Measurements from ENCODE around the gene GAS7. TPM values are rescaled to one million over a fixed set of nuclear protein-coding genes. Genes with fewer than 3 reads are reported as not detected.
A peak's percentile ranks its signal among the peaks of the same experiment; 100 is the strongest.

Gene GAS7
- total RNA-seq, 2 donors from 2014 or later = 79.7 to 113 TPM

DNA sequence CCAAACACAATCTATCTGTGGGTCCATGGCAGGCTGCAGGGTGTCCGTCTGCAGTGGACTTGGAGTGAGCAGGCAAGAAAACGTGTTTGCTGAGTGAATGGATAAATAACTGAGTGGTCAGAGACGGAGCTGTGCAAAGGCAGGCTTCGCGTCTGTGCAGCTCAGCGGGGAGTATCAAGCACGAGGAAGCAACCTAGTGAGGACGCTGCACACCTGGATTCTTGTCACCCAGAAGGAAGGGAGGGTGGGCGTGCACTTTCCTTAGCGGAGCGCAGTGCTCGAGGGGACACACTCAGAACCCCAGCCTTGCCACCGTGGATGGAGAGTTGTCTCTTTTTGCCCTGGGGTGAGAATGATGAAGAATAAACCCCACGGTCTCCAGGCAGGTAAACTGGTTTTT, 291.8 kb downstream of the GAS7 start:
- no peak for DNase-seq (ENCODE audit: low spot score)
- H3K27me3 ChIP-seq = no peaks in the 10 kb centered on the region
- H3K27ac ChIP-seq = no peak overlapping the region
- H3K4me3 ChIP-seq = no peak overlapping the region
- H3K9me3 ChIP-seq = no peaks in the 10 kb centered on the region
- TF ChIP-seq, protein P1, sequence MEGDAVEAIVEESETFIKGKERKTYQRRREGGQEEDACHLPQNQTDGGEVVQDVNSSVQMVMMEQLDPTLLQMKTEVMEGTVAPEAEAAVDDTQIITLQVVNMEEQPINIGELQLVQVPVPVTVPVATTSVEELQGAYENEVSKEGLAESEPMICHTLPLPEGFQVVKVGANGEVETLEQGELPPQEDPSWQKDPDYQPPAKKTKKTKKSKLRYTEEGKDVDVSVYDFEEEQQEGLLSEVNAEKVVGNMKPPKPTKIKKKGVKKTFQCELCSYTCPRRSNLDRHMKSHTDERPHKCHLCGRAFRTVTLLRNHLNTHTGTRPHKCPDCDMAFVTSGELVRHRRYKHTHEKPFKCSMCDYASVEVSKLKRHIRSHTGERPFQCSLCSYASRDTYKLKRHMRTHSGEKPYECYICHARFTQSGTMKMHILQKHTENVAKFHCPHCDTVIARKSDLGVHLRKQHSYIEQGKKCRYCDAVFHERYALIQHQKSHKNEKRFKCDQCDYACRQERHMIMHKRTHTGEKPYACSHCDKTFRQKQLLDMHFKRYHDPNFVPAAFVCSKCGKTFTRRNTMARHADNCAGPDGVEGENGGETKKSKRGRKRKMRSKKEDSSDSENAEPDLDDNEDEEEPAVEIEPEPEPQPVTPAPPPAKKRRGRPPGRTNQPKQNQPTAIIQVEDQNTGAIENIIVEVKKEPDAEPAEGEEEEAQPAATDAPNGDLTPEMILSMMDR (IDR thresholded peaks at IDR 0.05) = no peak
- no peaks in the 10 kb centered on the region for H3K4me1 ChIP-seq
- no peaks in the 10 kb centered on the region for H3K36me3 ChIP-seq

DNA sequence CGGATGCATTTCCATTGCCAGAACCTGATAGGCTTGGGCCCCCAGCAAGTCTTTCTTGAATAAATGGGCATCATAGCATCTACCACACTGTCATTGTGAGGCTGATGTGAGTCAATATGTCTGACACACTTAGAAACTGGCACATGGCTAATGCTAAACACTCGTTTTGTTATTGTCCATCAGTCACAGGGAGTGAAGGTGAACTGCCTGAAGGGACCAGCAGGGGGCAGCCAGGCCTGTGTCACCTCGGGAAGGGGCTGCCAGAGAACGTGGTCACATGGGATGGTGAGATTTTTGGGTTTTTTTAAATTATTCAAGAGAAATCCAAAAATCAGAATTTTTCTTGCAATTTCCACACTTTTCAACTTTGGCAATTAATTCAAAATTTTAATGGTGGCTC, 292.5 kb downstream of the GAS7 start:
- H3K27me3 ChIP-seq = no peaks in the 10 kb centered on the region
- H3K4me1 ChIP-seq = no peaks in the 10 kb centered on the region
- no peak overlapping the region for H3K4me3 ChIP-seq
- no peak for DNase-seq (ENCODE audit: low spot score)
- TF ChIP-seq, protein P1 (IDR thresholded peaks at IDR 0.05) = peak; percentile 30 to 65
- no peak overlapping the region for H3K27ac ChIP-seq
- no peaks in the 10 kb centered on the region for H3K36me3 ChIP-seq
- no peaks in the 10 kb centered on the region for H3K9me3 ChIP-seq

DNA sequence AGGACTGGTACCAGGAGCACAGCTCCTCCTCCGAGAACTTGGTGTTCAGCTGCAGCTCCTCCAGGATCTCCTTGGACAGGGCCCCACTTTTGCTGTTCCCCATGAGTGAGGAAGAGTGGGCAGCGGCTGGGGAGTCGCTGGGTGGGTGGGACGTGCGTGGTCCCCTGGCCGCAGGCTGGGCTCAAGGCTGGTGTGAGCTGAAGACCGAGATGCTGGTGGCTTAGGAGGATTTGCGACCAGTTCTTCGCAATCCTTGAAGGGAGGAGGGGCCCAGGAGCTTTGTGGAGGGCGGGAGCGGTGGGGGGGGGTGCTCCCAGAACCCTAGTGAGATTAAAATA, 293.4 kb downstream of the GAS7 start, which contains the start of gene RCVRN:
RCVRN (minus strand) TSS at position 194 of the 338 bp plus-strand sequence; CDS start at position 103, 91 bp downstream.
- Histone ChIP-seq H3K36me3 (no peaks in the 10 kb centered on the region), H3K9me3 (no peaks in the 10 kb centered on the region), H3K4me1 (peaks cover 0 to 4% of the 10 kb centered on the region in 2 donors), H3K27me3 (no peaks in the 10 kb centered on the region), H3K4me3 (no peak within 1 kb of the TSS), H3K27ac (no peak within 1 kb of the TSS)
- TF ChIP-seq, protein P1 (IDR thresholded peaks at IDR 0.05) = no peak
- no peak for DNase-seq (ENCODE audit: low spot score)

DNA sequence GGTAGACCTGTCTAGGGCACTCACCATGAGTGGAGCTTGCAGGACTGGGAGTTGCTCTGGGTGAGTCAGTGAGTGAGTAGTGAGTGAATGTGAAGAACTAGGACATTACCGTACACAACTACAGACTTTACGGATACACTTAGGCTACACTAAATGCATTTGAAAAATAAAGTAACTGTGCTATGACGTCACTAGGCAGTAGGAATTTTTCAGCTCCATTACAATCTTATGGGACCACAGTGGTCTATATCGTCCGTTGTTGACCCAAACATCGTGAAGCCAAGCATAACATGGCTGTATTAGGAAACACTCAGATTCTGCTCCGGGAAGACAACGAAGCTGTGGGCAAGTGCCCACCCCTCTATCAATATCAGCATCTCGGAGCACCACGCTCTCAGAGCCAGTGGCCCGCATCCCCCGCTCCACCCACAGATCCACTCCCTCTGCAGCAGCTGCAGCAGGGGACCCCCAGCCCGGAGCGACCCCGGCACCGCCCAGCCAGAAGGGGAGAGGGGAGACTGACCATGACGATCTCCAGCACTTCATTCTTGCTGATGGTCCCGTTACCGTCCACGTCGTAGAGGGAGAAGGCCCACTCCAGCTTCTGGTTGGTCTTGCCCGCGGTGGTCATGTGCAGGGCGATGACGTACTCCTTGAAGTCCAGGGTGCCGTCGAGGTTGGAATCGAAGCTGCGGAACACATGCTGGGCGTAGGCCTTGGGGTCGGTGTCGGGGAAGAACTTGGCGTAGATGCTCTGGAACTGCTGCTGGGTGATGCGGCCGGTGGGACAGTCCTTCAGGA, 293.9 kb downstream of the GAS7 start:
- DNase-seq (ENCODE audit: low spot score) = no peak
- Histone ChIP-seq H3K27me3 (no peaks in the 10 kb centered on the region), H3K36me3 (no peaks in the 10 kb centered on the region), H3K4me3 (no peak overlapping the region), H3K9me3 (no peaks in the 10 kb centered on the region), H3K27ac (no peak overlapping the region), H3K4me1 (peaks cover 0 to 9% of the 10 kb centered on the region in 2 donors)
- TF ChIP-seq, protein P1 (IDR thresholded peaks at IDR 0.05) = no peak

DNA sequence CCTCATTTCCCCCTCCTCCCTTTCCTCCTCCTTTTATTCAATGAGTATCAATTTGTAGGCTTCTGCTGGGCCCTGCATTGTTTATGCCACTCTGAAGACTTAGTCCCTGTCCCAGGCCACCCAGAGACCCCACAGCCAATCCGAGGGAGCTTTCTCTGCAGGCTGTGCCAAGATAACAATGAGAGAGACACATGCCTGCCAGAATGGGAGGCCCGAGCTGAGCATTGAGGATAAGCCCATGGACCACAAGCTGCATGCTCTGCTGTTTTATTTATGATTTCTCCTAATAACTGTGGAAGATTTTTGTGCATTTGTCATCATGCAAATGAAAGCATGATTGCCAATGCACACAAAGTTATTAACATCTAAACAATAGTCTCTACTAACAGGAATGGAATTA, 296.3 kb downstream of the GAS7 start:
- Histone ChIP-seq H3K36me3 (no peaks in the 10 kb centered on the region), H3K4me3 (no peak overlapping the region), H3K4me1 (peaks cover 0 to 9% of the 10 kb centered on the region in 2 donors), H3K27me3 (no peaks in the 10 kb centered on the region), H3K27ac (no peak overlapping the region), H3K9me3 (no peaks in the 10 kb centered on the region)
- DNase-seq (ENCODE audit: low spot score) = no peak
- TF ChIP-seq, protein P1 (IDR thresholded peaks at IDR 0.05) = no peak

DNA sequence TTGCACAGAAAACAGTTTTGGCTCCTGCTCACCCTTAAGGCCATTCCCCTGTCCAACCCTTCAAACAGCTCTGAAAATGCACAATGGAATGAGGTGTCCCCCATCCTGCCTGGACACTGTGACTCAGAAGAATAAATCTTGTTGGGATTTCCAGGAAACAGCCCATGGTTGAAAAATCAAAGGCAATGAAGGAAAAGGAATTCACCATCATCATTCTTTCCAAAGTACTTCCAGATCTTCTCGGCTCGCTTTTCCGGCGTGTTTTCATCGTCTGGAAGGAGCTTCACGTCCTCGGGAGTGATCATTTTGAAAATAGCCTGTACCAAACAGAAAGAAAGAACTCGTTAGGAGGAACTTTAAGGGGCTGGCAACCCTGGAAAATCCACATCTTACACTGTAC, 297.6 kb downstream of the GAS7 start:
- Histone ChIP-seq H3K27ac (no peak overlapping the region), H3K4me1 (peaks cover 0 to 9% of the 10 kb centered on the region in 2 donors), H3K4me3 (no peak overlapping the region), H3K36me3 (no peaks in the 10 kb centered on the region), H3K27me3 (no peaks in the 10 kb centered on the region), H3K9me3 (no peaks in the 10 kb centered on the region)
- DNase-seq (ENCODE audit: low spot score) = no peak
- TF ChIP-seq, protein P1 (IDR thresholded peaks at IDR 0.05) = no peak

Measured in right atrium auricular region (tissue), 2 donors.